OCI-LY3 (cell line): ENCODE measurements around the gene TNFRSF14.

Experiments used
- H2AFZ ChIP-seq: fragments of 200-600, 300-600 bp; shearing (Covaris generic); 2 replicates; pipeline ENCODE4 v1.6.0; 2014; ENCODE audit warnings: antibody characterized with exemption, low read depth, low read length
- H3K27ac ChIP-seq: fragments of 200-600, 300-600 bp; sonication (generic); 2 replicates; pipeline ENCODE4 v1.5.1; 2014; ENCODE audit warnings: mild to moderate bottlenecking, low read length, moderate library complexity, mixed read lengths
- H3K27me3 ChIP-seq: fragments of 200-600, 300-600 bp; sonication (generic); 2 replicates; pipeline ENCODE4 v1.6.1; 2014; ENCODE audit warnings: low read depth, low read length, mixed read lengths
- H3K36me3 ChIP-seq: fragments of 200-600, 300-600 bp; sonication (generic); replicated peaks from 2 replicates; pipeline ENCODE3; 2014; ENCODE audit warnings: low read depth, low read length, mixed read lengths
- H3K4me1 ChIP-seq: fragments of 300-600, 200-600 bp; sonication (generic); 2 replicates; pipeline ENCODE4 v1.6.1; 2014; ENCODE audit warnings: low read length, mixed read lengths
- H3K4me2 ChIP-seq: fragments of 200-600, 300-600 bp; sonication (generic); 2 replicates; pipeline ENCODE4 v1.6.1; 2014; ENCODE audit warnings: low read length, mixed read lengths
- H3K4me3 ChIP-seq: fragments of 300-600, 200-600 bp; sonication (generic); 2 replicates; pipeline ENCODE4 v1.5.1; 2014; ENCODE audit warnings: antibody characterized with exemption, mild to moderate bottlenecking, low read length, moderate library complexity
- H3K79me2 ChIP-seq: fragments of 300-600, 200-600 bp; shearing (Covaris generic); 2 replicates; pipeline ENCODE4 v1.6.1; 2014; ENCODE audit warnings: mild to moderate bottlenecking, low read length, mixed read lengths
- H3K9ac ChIP-seq: fragments of 300-600, 200-600 bp; shearing (Covaris generic); 2 replicates; pipeline ENCODE4 v1.6.0; 2014; ENCODE audit warnings: mild to moderate bottlenecking, low read length, moderate library complexity
- H3K9me3 ChIP-seq: fragments of 200-600, 300-600 bp; shearing (Covaris generic); 2 replicates; pipeline ENCODE4 v1.6.1; 2014; ENCODE audit warnings: low read length, mixed read lengths; ENCODE audit not compliant: insufficient read depth
- H4K20me1 ChIP-seq: fragments of 200-600, 300-600 bp; sonication (generic); 2 replicates; pipeline ENCODE4 v1.6.1; 2016; ENCODE audit warnings: low read length, mixed read lengths; ENCODE audit not compliant: insufficient read depth
- EZH2phosphoT487 ChIP-seq: fragments of 200-600 bp; shearing (Covaris generic); IDR thresholded peaks from 2 replicates; pipeline ENCODE4 v1.6.1; 2018; ENCODE audit warnings: antibody characterized with exemption, mixed run types, low read depth
- TF ChIP-seq, protein P1 (sequence below): fragments of 200-600, 300-600 bp; sonication (generic); IDR thresholded peaks from 2 replicates; pipeline ENCODE4 v1.5.1; 2014; ENCODE audit warnings: antibody characterized with exemption, low read length, low read depth

TNFRSF14 gene

GRCh38 chr1:2558420-2558819 is 2.2 kb downstream of the TNFRSF14 start:
- 0 out of 2 replicates have a peak overlapping the region, but pooled peaks have one; percentile 99 for H3K4me2 ChIP-seq
- H3K4me1 ChIP-seq = peaks cover 33% of the 10 kb centered on the region
- H3K9ac ChIP-seq = no peak overlapping the region
- peaks cover 14% of the 10 kb centered on the region for H3K36me3 ChIP-seq
- H4K20me1 ChIP-seq = no peaks in the 10 kb centered on the region
- H3K4me3 ChIP-seq = no peak overlapping the region
- no peak overlapping the region for H3K27ac ChIP-seq
- H3K27me3 ChIP-seq = no peaks in the 10 kb centered on the region
- H2AFZ ChIP-seq = no peak overlapping the region
- TF ChIP-seq, protein P1, sequence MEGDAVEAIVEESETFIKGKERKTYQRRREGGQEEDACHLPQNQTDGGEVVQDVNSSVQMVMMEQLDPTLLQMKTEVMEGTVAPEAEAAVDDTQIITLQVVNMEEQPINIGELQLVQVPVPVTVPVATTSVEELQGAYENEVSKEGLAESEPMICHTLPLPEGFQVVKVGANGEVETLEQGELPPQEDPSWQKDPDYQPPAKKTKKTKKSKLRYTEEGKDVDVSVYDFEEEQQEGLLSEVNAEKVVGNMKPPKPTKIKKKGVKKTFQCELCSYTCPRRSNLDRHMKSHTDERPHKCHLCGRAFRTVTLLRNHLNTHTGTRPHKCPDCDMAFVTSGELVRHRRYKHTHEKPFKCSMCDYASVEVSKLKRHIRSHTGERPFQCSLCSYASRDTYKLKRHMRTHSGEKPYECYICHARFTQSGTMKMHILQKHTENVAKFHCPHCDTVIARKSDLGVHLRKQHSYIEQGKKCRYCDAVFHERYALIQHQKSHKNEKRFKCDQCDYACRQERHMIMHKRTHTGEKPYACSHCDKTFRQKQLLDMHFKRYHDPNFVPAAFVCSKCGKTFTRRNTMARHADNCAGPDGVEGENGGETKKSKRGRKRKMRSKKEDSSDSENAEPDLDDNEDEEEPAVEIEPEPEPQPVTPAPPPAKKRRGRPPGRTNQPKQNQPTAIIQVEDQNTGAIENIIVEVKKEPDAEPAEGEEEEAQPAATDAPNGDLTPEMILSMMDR = no peak
- no peak for TF ChIP-seq EZH2phosphoT487
- H3K79me2 ChIP-seq = no peaks in the 10 kb centered on the region; the same call in 1 of the 2 replicates
- H3K9me3 ChIP-seq = no peaks in the 10 kb centered on the region

DNA sequence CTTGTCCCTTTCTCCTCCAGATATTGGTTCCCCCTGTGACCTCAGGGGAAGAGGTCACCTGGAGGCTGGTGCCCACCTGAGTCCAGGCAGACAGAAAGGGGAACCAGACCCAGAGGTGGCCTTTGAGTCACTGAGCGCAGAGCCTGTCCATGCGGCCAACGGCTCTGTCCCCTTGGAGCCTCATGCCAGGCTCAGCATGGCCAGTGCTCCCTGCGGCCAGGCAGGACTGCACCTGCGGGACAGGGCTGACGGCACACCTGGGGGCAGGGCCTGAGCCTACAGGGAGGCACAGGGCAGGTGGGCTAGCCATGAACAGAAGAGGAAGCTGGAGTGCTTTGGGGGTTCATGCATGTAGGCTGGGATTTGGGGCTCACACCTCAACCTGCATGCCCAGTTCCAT is 2.7 kb downstream of the TNFRSF14 start:
- Histone ChIP-seq H4K20me1 (no peaks in the 10 kb centered on the region), H3K36me3 (peaks cover 14% of the 10 kb centered on the region), H3K79me2 (no peaks in the 10 kb centered on the region; the same call in 1 of the 2 replicates), H3K27ac (no peak overlapping the region), H2AFZ (no peak overlapping the region), H3K4me3 (no peak overlapping the region), H3K4me1 (peaks cover 32% of the 10 kb centered on the region), H3K9me3 (no peaks in the 10 kb centered on the region), H3K4me2 (no peak overlapping the region), H3K27me3 (no peaks in the 10 kb centered on the region), H3K9ac (no peak overlapping the region)
- TF ChIP-seq EZH2phosphoT487 = no peak
- TF ChIP-seq, protein P1 = no peak

DNA sequence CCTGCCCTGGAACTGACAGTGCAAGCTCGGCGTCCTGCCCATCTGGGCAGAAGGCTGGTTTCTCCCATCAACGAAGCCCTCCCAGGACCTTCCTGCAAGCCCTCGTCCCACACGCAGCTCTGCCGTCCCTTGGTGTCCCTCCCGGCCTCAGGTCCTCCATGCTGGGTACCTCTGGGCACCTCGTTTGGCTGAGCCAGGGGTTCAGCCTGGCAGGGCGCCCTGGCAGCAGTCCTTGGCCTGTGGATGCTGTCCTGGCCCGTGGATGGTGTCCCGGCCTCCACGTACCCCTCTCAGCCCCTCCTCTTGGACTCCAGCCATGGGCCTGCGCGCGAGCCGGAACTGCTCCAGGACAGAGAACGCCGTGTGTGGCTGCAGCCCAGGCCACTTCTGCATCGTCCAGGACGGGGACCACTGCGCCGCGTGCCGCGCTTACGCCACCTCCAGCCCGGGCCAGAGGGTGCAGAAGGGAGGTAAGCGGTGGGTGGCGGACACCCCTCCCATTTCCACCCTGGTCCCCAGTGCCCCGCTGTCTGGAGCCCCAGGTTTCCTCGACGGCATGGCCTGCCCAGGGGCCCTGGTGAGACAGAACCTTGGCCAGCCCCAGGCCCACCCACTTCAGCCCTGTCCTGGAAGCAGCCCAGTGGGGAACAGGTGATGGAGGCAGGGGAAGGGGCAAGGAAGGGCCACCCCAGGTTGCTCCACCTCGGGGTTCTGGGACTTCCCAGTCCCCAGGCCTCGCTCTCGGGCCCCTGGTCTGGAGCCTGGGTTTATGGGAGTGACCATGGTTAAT is 3.5 kb downstream of the TNFRSF14 start:
- H3K9me3 ChIP-seq = no peaks in the 10 kb centered on the region
- H4K20me1 ChIP-seq = no peaks in the 10 kb centered on the region
- H3K36me3 ChIP-seq = peaks cover 14% of the 10 kb centered on the region
- no peak overlapping the region for H2AFZ ChIP-seq
- no peaks in the 10 kb centered on the region; the same call in 1 of the 2 replicates for H3K79me2 ChIP-seq
- TF ChIP-seq EZH2phosphoT487 = no peak
- TF ChIP-seq, protein P1 = no peak
- H3K27me3 ChIP-seq = no peaks in the 10 kb centered on the region
- H3K4me1 ChIP-seq = peaks cover 24% of the 10 kb centered on the region
- H3K4me3 ChIP-seq = no peak overlapping the region
- H3K4me2 ChIP-seq = no peak overlapping the region
- H3K9ac ChIP-seq = no peak overlapping the region
- H3K27ac ChIP-seq = no peak overlapping the region

GRCh38 chr1:2560299-2561073 is 4.3 kb downstream of the TNFRSF14 start:
- H3K9ac ChIP-seq = no peak overlapping the region
- no peaks in the 10 kb centered on the region for H3K9me3 ChIP-seq
- no peak for TF ChIP-seq EZH2phosphoT487
- TF ChIP-seq, protein P1 = no peak
- no peaks in the 10 kb centered on the region for H4K20me1 ChIP-seq
- H3K36me3 ChIP-seq = peaks cover 14% of the 10 kb centered on the region
- H3K4me3 ChIP-seq = no peak overlapping the region
- H3K4me1 ChIP-seq = peaks cover 17% of the 10 kb centered on the region
- no peaks in the 10 kb centered on the region for H3K27me3 ChIP-seq
- no peak overlapping the region for H2AFZ ChIP-seq
- no peaks in the 10 kb centered on the region; the same call in 1 of the 2 replicates for H3K79me2 ChIP-seq
- no peak overlapping the region for H3K4me2 ChIP-seq
- H3K27ac ChIP-seq = no peak overlapping the region
